ENCODE data around the gene RUNX2.

- peak; percentile 47; the same call in 1 of the 2 replicates for TF ChIP-seq ZNF768 (tag by site-specific recombination; IDR thresholded peaks at IDR 0.05)
- TF ChIP-seq ZNF544 (tag by site-specific recombination; IDR thresholded peaks at IDR 0.05): no peak
- no peak for TF ChIP-seq ZNF473 (tag by site-specific recombination; IDR thresholded peaks at IDR 0.05)
- TF ChIP-seq CTCF (tag by site-specific recombination; IDR thresholded peaks at IDR 0.05): peak; percentile 77; the same call in 1 of the 2 replicates
- peak; percentile 80; the same call in 1 of the 2 replicates for TF ChIP-seq KLF9 (tag by site-specific recombination; IDR thresholded peaks at IDR 0.05; ENCODE audit: low read depth)
- no peak for TF ChIP-seq BCL11A (tag by site-specific recombination; IDR thresholded peaks at IDR 0.05; ENCODE audit: low read depth)
- TF ChIP-seq BCL6B (tag by site-specific recombination; IDR thresholded peaks at IDR 0.05): no peak; the same call in 1 of the 2 replicates
- no peak for TF ChIP-seq ZNF585B (tag by site-specific recombination; IDR thresholded peaks at IDR 0.05)
- TF ChIP-seq BCL11B (tag by site-specific recombination; IDR thresholded peaks at IDR 0.05; ENCODE audit: low read depth): no peak
- no peak for TF ChIP-seq ZNF621 (tag by site-specific recombination; IDR thresholded peaks at IDR 0.05)
- no peak for TF ChIP-seq ATF2 (tag by site-specific recombination; IDR thresholded peaks at IDR 0.05; ENCODE audit: low read depth)
- TF ChIP-seq ZSCAN23 (tag by site-specific recombination; IDR thresholded peaks at IDR 0.05): no peak
- TF ChIP-seq ZNF202 (tag by site-specific recombination; IDR thresholded peaks at IDR 0.05; ENCODE audit: borderline replicate concordance): no peak
These were observed 49.6 kb downstream of the RUNX2 start, which contains the start of gene SUPT3H for GRCh38 chr6:45377554-45378333.
